Measurements from ENCODE around the gene RPF1.

DNA sequence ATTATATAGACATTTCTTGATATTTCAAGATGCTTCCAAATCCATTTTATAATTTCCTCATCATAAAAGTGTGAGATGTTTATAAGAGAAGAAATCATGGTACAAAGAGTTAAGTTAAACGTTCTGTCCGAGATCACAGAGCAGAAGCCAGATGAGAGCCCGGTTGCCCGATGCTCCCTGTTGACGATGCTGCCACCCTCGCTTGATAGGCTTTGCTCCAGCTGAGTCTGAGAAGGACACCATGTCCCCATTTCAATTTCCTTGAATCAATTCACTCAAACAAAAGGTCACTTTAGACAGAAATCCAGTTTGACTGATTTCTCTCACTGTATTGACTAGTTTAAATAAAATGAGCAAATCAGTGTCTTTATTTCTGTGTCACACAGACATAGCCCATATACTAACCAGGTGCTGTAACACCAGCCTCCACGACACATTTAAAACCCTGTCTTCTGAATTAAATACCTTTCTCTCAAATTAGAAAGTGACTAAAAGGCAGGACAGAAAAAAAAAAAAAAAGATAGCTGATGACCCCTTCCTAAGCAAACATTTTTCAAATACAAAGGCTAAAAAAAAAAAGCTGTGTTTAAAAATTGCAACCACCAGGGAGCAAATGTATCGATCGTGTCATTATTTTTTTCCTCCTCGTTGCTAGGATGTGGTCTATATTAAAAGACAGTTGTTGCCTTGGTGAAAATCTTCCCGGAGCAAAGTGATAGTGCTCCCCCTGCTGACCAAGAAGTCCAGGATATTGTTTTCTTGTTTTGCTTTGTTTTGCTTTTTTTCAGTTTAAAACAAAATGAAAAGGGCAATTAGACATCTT is 45.6 kb upstream of the RPF1 start:
- TF ChIP-seq, protein P1, sequence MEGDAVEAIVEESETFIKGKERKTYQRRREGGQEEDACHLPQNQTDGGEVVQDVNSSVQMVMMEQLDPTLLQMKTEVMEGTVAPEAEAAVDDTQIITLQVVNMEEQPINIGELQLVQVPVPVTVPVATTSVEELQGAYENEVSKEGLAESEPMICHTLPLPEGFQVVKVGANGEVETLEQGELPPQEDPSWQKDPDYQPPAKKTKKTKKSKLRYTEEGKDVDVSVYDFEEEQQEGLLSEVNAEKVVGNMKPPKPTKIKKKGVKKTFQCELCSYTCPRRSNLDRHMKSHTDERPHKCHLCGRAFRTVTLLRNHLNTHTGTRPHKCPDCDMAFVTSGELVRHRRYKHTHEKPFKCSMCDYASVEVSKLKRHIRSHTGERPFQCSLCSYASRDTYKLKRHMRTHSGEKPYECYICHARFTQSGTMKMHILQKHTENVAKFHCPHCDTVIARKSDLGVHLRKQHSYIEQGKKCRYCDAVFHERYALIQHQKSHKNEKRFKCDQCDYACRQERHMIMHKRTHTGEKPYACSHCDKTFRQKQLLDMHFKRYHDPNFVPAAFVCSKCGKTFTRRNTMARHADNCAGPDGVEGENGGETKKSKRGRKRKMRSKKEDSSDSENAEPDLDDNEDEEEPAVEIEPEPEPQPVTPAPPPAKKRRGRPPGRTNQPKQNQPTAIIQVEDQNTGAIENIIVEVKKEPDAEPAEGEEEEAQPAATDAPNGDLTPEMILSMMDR (IDR thresholded peaks at IDR 0.05), result peak; percentile 61 to 95 (median 72)
- TF ChIP-seq POLR2A (IDR thresholded peaks at IDR 0.05), result no peak
